IPS-15b (cell line): ENCODE data around the gene CRAMP1.

Experiments used
- H3K27me3 ChIP-seq: one replicate; pipeline ENCODE4 v1.6.1; 2013; ENCODE audit warnings: low read length; ENCODE audit not compliant: control insufficient read depth, insufficient read depth
- H3K36me3 ChIP-seq: one replicate; pipeline ENCODE4 v1.6.1; 2013; ENCODE audit warnings: low read length; ENCODE audit not compliant: control insufficient read depth, insufficient read depth
- H3K4me1 ChIP-seq: one replicate; pipeline ENCODE4 v1.6.1; 2013; ENCODE audit warnings: mild to moderate bottlenecking, low read length; ENCODE audit not compliant: control insufficient read depth, insufficient read depth
- H3K4me3 ChIP-seq: one replicate; pipeline ENCODE4 v1.5.1; 2013; ENCODE audit warnings: low read depth, low read length
- H3K9ac ChIP-seq: one replicate; pipeline ENCODE4 v1.6.1; 2013; ENCODE audit warnings: low read depth, mild to moderate bottlenecking, low read length
- H3K9me3 ChIP-seq: one replicate; pipeline ENCODE4 v1.6.1; 2013; ENCODE audit warnings: mild to moderate bottlenecking, low read length; ENCODE audit not compliant: control insufficient read depth, insufficient read depth

The CRAMP1 gene

DNA sequence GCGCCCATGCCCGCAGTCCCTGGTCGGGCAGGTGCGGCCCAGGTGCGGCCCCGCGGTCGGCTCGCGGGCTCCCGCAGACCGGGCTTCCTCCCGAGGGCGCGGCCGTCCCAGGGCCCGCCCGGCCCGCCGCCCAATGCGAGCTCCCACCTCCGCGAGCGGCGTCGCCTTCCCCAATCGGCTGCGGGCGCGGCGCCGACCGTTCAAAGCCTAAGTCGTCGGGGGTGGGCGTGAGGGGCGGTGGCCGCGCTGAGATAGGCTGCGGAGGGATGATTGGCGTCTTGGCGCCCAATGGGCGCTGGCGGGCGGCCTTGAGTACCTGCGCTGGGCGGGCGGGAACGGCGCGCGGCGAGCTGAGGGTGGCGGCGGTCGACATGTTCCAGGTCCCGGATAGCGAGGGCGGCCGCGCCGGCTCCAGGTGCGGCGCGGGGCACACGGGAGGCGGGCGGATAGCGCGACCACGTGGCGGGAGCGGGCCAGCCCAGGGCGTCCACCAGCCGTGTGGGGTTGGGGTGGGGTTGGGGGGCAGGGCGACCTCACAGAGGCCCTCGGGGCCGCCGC, 65.9 kb downstream of the CRAMP1 start, which contains the start of gene JPT2:
JPT2 (plus strand) TSS at position 338 of the 558 bp plus-strand sequence; CDS start at position 372, 34 bp downstream.
- Histone ChIP-seq H3K36me3 (peaks cover 31% of the 10 kb centered on the region), H3K4me3 (peak within 1 kb of the TSS; percentile 91), H3K27me3 (no peaks in the 10 kb centered on the region), H3K9me3 (no peaks in the 10 kb centered on the region), H3K4me1 (peaks cover 8% of the 10 kb centered on the region), H3K9ac (peak within 1 kb of the TSS; percentile 85)

DNA sequence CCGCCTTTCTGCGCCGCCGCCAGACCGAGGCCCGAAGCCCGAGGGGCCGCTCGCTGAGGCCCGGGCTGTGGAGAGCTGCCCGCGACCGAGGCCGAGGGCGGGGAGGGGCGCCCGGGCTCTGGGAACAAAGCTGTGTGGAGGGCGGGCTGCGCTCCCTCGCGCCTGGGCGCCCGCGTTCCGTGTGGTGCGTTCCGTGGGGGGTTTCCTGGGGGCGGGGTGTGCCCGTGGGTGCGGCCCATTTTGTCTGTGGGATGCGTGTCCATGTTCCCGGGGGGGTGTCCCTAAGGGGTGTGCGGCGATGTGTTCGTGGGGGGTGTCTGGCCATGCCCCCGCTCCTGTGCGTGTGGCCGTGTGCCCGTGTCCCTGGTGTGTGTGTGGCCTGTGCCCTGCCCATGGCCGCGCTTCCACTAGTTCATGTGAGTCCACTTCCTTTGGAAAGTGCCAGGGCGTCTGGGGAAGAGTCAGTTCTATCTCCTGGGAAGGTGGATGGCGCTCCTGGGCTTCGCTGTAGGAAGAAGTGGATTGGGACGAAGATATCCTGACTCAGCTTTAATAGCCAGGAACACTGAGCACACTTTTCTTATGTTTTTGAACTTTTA, 66.4 kb downstream of the CRAMP1 start:
- peaks cover 8% of the 10 kb centered on the region for H3K4me1 ChIP-seq
- H3K9me3 ChIP-seq, result no peaks in the 10 kb centered on the region
- H3K4me3 ChIP-seq, result peak overlapping the region; percentile 91
- no peaks in the 10 kb centered on the region for H3K27me3 ChIP-seq
- H3K36me3 ChIP-seq, result peaks cover 27% of the 10 kb centered on the region
- peak overlapping the region; percentile 85 for H3K9ac ChIP-seq

GRCh38 chr16:1680361-1680760, 68.2 kb downstream of the CRAMP1 start:
- peaks cover 8% of the 10 kb centered on the region for H3K4me1 ChIP-seq
- peaks cover 10% of the 10 kb centered on the region for H3K36me3 ChIP-seq
- H3K27me3 ChIP-seq, result no peaks in the 10 kb centered on the region
- H3K4me3 ChIP-seq, result peak overlapping the region; percentile 91
- H3K9ac ChIP-seq, result peak overlapping the region; percentile 8
- no peaks in the 10 kb centered on the region for H3K9me3 ChIP-seq

GRCh38 chr16:1681032-1681431, 68.9 kb downstream of the CRAMP1 start:
- H3K4me1 ChIP-seq, result peaks cover 8% of the 10 kb centered on the region
- no peaks in the 10 kb centered on the region for H3K27me3 ChIP-seq
- H3K36me3 ChIP-seq, result peaks cover 8% of the 10 kb centered on the region
- no peaks in the 10 kb centered on the region for H3K9me3 ChIP-seq
- peak overlapping the region; percentile 18 for H3K9ac ChIP-seq
- H3K4me3 ChIP-seq, result no peak overlapping the region

GRCh38 chr16:1687427-1688316, 75.5 kb downstream of the CRAMP1 start:
- no peak overlapping the region for H3K4me3 ChIP-seq
- H3K36me3 ChIP-seq, result peaks cover 40% of the 10 kb centered on the region
- no peaks in the 10 kb centered on the region for H3K27me3 ChIP-seq
- H3K9ac ChIP-seq, result no peak overlapping the region
- no peaks in the 10 kb centered on the region for H3K9me3 ChIP-seq
- no peaks in the 10 kb centered on the region for H3K4me1 ChIP-seq

DNA sequence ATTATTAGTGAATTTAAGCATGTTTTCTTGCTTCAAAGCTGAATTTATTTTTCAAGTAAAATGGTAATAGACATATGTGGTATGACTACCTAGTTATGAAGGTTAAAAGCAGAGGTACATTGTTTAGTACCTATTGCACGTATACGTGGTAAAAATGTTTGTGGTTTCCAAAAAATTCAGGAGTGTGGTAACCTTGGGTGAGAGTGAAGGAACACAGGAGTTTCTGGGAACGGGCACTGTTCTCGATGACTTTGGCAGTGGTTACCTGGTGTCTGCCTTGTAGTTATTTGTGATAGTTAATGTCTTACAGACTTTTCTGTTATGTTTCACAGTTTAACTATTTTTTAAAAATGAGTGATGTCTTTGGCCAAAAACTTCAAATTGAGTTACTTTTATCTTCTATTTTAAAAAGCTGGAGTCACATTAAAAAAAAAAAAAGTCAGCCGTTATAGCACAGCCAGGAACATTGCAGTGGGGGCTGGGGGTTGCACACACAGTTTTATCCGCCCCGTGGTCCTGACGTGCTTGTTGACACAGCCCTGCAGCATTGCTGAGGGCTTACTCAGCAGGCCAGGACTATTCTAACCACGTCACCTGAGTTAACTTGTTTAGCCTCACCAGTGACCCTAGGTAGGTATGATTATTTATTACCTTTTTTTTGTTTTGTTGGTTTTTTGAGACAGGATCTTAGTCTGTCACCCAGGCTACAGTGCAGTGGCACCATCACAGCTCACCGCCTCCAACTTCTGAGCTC, 76.8 kb downstream of the CRAMP1 start:
- Histone ChIP-seq H3K9ac (no peak overlapping the region), H3K27me3 (no peaks in the 10 kb centered on the region), H3K4me1 (no peaks in the 10 kb centered on the region), H3K4me3 (no peak overlapping the region), H3K9me3 (no peaks in the 10 kb centered on the region), H3K36me3 (peaks cover 43% of the 10 kb centered on the region)

- Histone ChIP-seq H3K36me3 (peaks cover 45% of the 10 kb centered on the region), H3K9me3 (no peaks in the 10 kb centered on the region), H3K27me3 (no peaks in the 10 kb centered on the region), H3K4me3 (no peak overlapping the region), H3K4me1 (no peaks in the 10 kb centered on the region), H3K9ac (no peak overlapping the region)
Measured at GRCh38 chr16:1689853-1690252, 77.7 kb downstream of the CRAMP1 start.

DNA sequence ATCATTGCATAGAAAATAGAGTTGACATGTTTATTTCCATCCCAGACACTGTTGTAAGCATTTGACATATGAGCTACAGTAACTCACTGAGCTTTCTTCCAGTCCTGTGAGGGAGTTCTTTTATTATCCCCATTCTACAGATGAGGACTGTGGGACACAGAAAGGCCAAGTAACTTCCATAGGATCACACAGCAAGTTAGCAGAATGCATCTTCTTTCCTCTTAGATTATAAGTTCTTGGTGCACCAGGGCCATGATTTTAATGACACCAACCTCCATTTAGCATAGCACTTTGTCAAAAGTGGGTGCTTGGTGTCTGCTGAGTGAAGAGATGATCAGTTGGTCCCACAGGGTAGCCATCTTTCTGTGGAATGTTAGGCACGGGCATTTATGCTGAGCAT, 78.7 kb downstream of the CRAMP1 start:
- no peak overlapping the region for H3K9ac ChIP-seq
- H3K4me3 ChIP-seq, result no peak overlapping the region
- H3K9me3 ChIP-seq, result no peaks in the 10 kb centered on the region
- H3K36me3 ChIP-seq, result peaks cover 43% of the 10 kb centered on the region
- H3K27me3 ChIP-seq, result no peaks in the 10 kb centered on the region
- no peaks in the 10 kb centered on the region for H3K4me1 ChIP-seq

GRCh38 chr16:1691276-1691675, 79.1 kb downstream of the CRAMP1 start:
- Histone ChIP-seq H3K9ac (no peak overlapping the region), H3K9me3 (no peaks in the 10 kb centered on the region), H3K4me3 (no peak overlapping the region), H3K4me1 (no peaks in the 10 kb centered on the region), H3K27me3 (no peaks in the 10 kb centered on the region), H3K36me3 (peaks cover 40% of the 10 kb centered on the region)

- H3K4me3 ChIP-seq, result no peak overlapping the region
- H3K9me3 ChIP-seq, result no peaks in the 10 kb centered on the region
- peaks cover 38% of the 10 kb centered on the region for H3K36me3 ChIP-seq
- no peaks in the 10 kb centered on the region for H3K4me1 ChIP-seq
- no peak overlapping the region for H3K9ac ChIP-seq
- H3K27me3 ChIP-seq, result no peaks in the 10 kb centered on the region
Measured at GRCh38 chr16:1691956-1692355, 79.8 kb downstream of the CRAMP1 start.

DNA sequence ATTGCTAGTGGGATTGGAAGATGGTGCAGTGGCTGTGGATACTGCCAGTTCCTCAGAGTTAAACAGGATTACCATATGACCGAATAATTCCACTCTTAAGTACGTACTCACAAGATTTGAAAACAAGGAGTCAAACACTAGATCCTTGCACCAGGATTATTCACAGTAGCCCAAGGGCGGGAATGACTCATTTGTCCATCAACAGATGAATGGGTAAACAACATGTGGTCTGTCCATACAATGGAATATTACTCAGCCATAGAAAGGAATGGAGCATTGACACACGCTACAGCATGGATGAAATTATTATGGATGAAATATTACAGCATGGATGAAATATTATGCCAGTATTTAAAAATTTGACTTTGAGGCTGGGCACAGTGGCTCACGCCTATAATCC, 84.7 kb downstream of the CRAMP1 start:
- peaks cover 34% of the 10 kb centered on the region for H3K36me3 ChIP-seq
- H3K9ac ChIP-seq, result no peak overlapping the region
- H3K4me1 ChIP-seq, result no peaks in the 10 kb centered on the region
- H3K4me3 ChIP-seq, result no peak overlapping the region
- H3K27me3 ChIP-seq, result no peaks in the 10 kb centered on the region
- no peaks in the 10 kb centered on the region for H3K9me3 ChIP-seq
